Gastrocnemius medialis (tissue), 4 donors: ENCODE measurements around the gene ATXN7. TPM values are rescaled to one million over a fixed set of nuclear protein-coding genes. Genes with fewer than 3 reads are reported as not detected.
A peak's percentile ranks its signal among the peaks of the same experiment; 100 is the strongest.

ENCODE experiments used
- ATAC-seq, 2 donors: fragments of 150-250 bp; one replicate each; pipeline ENCODE4 v1.9.1; 2016
- DNase-seq, 2 donors: peaks; one replicate each; pipeline ENCODE4 v3.0.0-alpha.2; 2019
- H3K27ac ChIP-seq, 4 donors: fragments of 200-600 bp; sonication (generic); 1 replicate in 1 of 4; 2 replicates in 3 of 4; pipeline ENCODE4 v1.5.1; 2016 to 2018; ENCODE audit warnings: mild to moderate bottlenecking in 2 of 4, moderate library complexity in 1 of 4
- H3K27me3 ChIP-seq, 3 donors: fragments of 200-600 bp; sonication (generic) in 2 of 3; 1 replicate in 1 of 3; 2 replicates in 2 of 3; pipeline versions ENCODE4 v1.5.1 to v1.6.0; 2016 to 2019; ENCODE audit warnings: mild to moderate bottlenecking in 1 of 3, moderate library complexity in 1 of 3
- H3K36me3 ChIP-seq, 2 donors: fragments of 200-600 bp; sonication (generic) in 1 of 2; one replicate each; pipeline ENCODE4 v1.5.1; 2017 to 2018
- H3K4me1 ChIP-seq, 2 donors: fragments of 200-600 bp; sonication (generic) in 1 of 2; one replicate each; pipeline ENCODE4 v1.5.1; 2016 to 2017; ENCODE audit warnings: mild to moderate bottlenecking in 2 of 2
- H3K4me3 ChIP-seq, 4 donors: fragments of 200-600 bp; sonication (generic) in 3 of 4; 1 replicate in 1 of 4; 2 replicates in 3 of 4; pipeline ENCODE4 v1.5.1; 2016 to 2019; ENCODE audit warnings: mild to moderate bottlenecking in 2 of 4
- H3K9me3 ChIP-seq, 3 donors: fragments of 200-600 bp; sonication (generic) in 2 of 3; 1 replicate in 1 of 3; 2 replicates in 2 of 3; pipeline ENCODE4 v1.5.1; 2016 to 2019
- POLR2A ChIP-seq, 2 donors: fragments of 450-650 bp; IDR thresholded peaks; one replicate each; pipeline ENCODE4 v1.6.1; 2017; ENCODE audit warnings: antibody characterized with exemption in 2 of 2, mild to moderate bottlenecking in 2 of 2, moderate library complexity in 2 of 2
- in situ Hi-C, 4 donors: fragments of 200-750 bp; cut with MboI; loops; one replicate each; pipeline versions ENCODE4 v1.15.0 to v1.8.0; 2017; ENCODE audit warnings: low sequenced_read_pairs in 4 of 4
- intact Hi-C: fragments of 100-400 bp; cut with DNase I; formaldehyde crosslinking; loops from one replicate; pipeline ENCODE4 v1.15.1; 2023; ENCODE audit warnings: low total_unique reads
- total RNA-seq, 4 donors: library from RNA; depleted of rRNA; stranded (reverse); fragments of >200 nt; gene quantifications; one replicate each; pipeline versions ENCODE4 v1.1.0 to v1.2.3, GENCODE V29; 2016
- TF ChIP-seq, protein P1 (sequence below), 5 experiments: fragments of 450-650 bp in 3 of 5; fragments of 200-600 bp in 2 of 5; sonication (generic) in 2 of 5; IDR thresholded peaks in 4 of 5; conservative IDR thresholded peaks in 1 of 5; 1 replicate in 4 of 5; 2 replicates in 1 of 5; pipeline ENCODE4 v1.5.1; 2016 to 2019; ENCODE audit warnings: antibody characterized with exemption in 5 of 5, mild to moderate bottlenecking in 3 of 5, moderate library complexity in 3 of 5

The ATXN7 gene
- total RNA-seq, 4 donors from 2014 or later: 14.5 to 27.4 (median 23.7) TPM

DNA sequence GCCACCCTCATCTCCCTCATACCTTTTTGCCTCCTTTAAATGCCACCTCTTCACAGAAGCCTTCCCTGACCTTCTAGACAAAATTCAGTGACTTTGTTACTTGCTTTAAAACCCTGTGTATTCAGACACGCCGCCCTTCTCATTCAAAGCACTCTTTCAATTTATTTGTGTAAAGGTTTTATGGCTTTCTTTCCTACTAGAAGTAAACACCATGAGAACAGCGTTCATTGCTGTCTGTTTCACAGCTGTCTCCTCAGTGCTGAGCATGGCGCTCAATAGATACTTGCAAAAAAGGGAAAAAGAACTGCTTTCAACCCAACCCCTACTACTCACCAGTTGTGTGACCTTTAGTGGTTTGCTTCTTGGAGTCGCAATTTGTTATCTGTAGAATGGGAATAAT lies 17.0 kb downstream of the ATXN7 start:
- DNase-seq: no peak
- no peak for TF ChIP-seq POLR2A (IDR thresholded peaks at IDR 0.05)
- TF ChIP-seq, protein P1, sequence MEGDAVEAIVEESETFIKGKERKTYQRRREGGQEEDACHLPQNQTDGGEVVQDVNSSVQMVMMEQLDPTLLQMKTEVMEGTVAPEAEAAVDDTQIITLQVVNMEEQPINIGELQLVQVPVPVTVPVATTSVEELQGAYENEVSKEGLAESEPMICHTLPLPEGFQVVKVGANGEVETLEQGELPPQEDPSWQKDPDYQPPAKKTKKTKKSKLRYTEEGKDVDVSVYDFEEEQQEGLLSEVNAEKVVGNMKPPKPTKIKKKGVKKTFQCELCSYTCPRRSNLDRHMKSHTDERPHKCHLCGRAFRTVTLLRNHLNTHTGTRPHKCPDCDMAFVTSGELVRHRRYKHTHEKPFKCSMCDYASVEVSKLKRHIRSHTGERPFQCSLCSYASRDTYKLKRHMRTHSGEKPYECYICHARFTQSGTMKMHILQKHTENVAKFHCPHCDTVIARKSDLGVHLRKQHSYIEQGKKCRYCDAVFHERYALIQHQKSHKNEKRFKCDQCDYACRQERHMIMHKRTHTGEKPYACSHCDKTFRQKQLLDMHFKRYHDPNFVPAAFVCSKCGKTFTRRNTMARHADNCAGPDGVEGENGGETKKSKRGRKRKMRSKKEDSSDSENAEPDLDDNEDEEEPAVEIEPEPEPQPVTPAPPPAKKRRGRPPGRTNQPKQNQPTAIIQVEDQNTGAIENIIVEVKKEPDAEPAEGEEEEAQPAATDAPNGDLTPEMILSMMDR (IDR thresholded peaks at IDR 0.05 in 4 of 5, conservative IDR thresholded peaks at IDR 0.05 in 1 of 5): no peak

DNA sequence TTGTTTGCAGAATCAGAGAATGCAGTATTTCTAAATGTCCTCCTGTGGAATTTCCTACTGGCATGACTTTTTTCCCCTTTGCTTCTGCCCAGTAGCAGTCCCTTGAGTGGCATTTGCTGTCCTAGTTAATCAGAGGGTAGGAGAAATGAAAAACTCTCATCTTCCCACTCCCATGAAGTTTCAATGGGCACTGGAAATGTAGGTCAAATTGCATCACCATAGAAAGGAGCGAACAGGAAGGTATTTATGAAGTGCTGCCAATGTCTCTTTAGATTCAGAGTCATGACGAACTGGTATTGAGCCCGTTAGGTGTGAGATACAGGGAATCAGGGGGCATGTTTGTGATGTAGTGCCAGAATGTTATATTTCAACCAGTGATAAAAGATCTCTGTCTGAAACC lies 23.2 kb downstream of the ATXN7 start:
- Histone ChIP-seq H3K9me3 (no peaks in the 10 kb centered on the region), H3K36me3 (no peaks in the 10 kb centered on the region), H3K27ac (peak overlapping the region in 3 of 4 donors; percentile 42 to 65 (median 60)), H3K4me1 (peaks cover 45 to 48% of the 10 kb centered on the region in 2 donors), H3K27me3 (no peaks in the 10 kb centered on the region), H3K4me3 (peak overlapping the region in 1 of 4 donors; percentile 18)
- intact Hi-C loops: no loop called here
- DNase-seq: no peak
- in situ Hi-C loops: no loop called here
- no peak for TF ChIP-seq POLR2A (IDR thresholded peaks at IDR 0.05)
- TF ChIP-seq, protein P1 (IDR thresholded peaks at IDR 0.05 in 4 of 5, conservative IDR thresholded peaks at IDR 0.05 in 1 of 5): no peak
- ATAC-seq: peak; percentile 95 to 97

More for the DNA sequence above, 17.0 kb downstream of the ATXN7 start:
- in situ Hi-C loops: no loop called here
- Histone ChIP-seq H3K27ac (no peak overlapping the region), H3K4me3 (no peak overlapping the region), H3K27me3 (no peaks in the 10 kb centered on the region), H3K36me3 (no peaks in the 10 kb centered on the region), H3K4me1 (peaks cover 27 to 44% of the 10 kb centered on the region in 2 donors), H3K9me3 (no peaks in the 10 kb centered on the region)
- no peak for ATAC-seq
- intact Hi-C loops: no loop called here

DNA sequence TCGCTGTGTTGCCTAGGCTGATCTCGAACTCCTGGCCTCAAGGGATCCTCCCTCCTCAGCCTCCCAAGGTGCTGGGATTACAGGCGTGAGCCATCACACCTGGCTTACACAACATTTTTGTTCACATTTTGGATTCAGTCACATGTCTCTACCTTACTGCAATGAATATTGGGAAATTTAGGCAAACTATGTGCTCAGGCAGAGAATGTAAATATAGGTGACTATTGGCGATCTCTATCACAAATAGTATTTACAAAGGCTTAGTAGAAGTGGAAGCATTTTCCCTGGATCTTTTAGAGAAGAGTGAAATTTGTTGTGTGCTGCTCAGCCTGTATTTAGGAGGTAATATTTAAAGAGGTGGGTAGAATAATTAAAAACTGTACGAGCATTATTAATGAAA lies 27.9 kb downstream of the ATXN7 start:
- Histone ChIP-seq H3K27ac (no peak overlapping the region), H3K4me1 (peaks cover 40 to 46% of the 10 kb centered on the region in 2 donors), H3K4me3 (no peak overlapping the region), H3K9me3 (no peaks in the 10 kb centered on the region), H3K27me3 (no peaks in the 10 kb centered on the region), H3K36me3 (no peaks in the 10 kb centered on the region)
- no peak for ATAC-seq
- TF ChIP-seq, protein P1 (IDR thresholded peaks at IDR 0.05 in 4 of 5, conservative IDR thresholded peaks at IDR 0.05 in 1 of 5): no peak
- TF ChIP-seq POLR2A (IDR thresholded peaks at IDR 0.05): no peak
- no peak for DNase-seq
- intact Hi-C loops (no loop called here), in situ Hi-C loops (no loop called here)

DNA sequence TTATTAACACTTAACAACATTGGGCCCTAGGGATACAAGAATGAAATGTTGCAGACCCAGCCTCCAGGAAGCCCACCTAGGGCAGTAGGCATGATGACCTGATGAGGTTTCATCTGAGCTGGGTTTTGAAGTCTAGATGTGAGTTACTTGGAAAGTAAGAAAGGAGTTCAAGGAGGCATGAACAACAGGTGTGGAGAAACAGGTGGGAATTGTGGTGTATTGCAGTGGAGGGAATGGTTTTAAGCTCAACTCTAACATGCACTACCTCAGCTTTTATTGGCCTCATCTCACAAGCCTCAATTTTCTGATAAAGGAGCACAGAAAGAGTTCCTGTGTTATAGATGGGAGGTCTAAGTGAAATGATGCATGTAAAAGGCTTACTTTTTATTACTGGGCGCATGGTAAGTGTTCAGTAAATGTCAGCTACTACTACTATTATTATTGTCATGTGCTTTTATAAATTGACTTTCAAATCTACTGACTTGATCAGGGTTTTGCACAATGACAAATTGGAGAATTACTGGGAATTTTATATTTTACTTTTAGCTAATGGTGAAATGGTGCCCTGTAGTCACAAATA lies 29.2 kb downstream of the ATXN7 start:
- Histone ChIP-seq H3K36me3 (no peaks in the 10 kb centered on the region), H3K4me1 (peaks cover 38 to 51% of the 10 kb centered on the region in 2 donors), H3K27ac (no peak overlapping the region), H3K27me3 (no peaks in the 10 kb centered on the region), H3K4me3 (no peak overlapping the region), H3K9me3 (no peaks in the 10 kb centered on the region)
- intact Hi-C loops: no loop called here
- no peak for TF ChIP-seq POLR2A (IDR thresholded peaks at IDR 0.05)
- TF ChIP-seq, protein P1 (IDR thresholded peaks at IDR 0.05 in 4 of 5, conservative IDR thresholded peaks at IDR 0.05 in 1 of 5): no peak
- in situ Hi-C loops: no loop called here
- DNase-seq (no peak), ATAC-seq (no peak)
